Panc1 (cell line): ENCODE measurements around the gene ERCC6. TPM values are rescaled to one million over a fixed set of nuclear protein-coding genes. Genes with fewer than 3 reads are reported as not detected.

Source experiments
- ATAC-seq: fragments of 200-7000 bp; cut with Tn5 transposase; 2 replicates; pipeline ENCODE4 v1.9.1; 2020; ENCODE audit warnings: mild to moderate bottlenecking, moderate library complexity
- BruUV-seq: library from RNA; stranded (reverse); fragments of 400-500 nt; replicated peaks from 2 replicates; lab custom pipeline; 2021; lab: Mats Ljungman, UMichigan
- CTCF ChIA-PET: fragments of 300-600 bp; sonication (Branson Sonifier 250); formaldehyde crosslinking; loops from one replicate; lab custom pipeline; 2022; ENCODE audit warnings: antibody characterized with exemption; lab: Charles Lee
- POLR2A ChIA-PET: fragments of 300-600 bp; sonication (Branson Sonifier 250); formaldehyde crosslinking; loops from one replicate; lab custom pipeline; 2022; ENCODE audit warnings: antibody characterized with exemption; lab: Charles Lee
- DNase-seq: peaks from one replicate; pipeline ENCODE4 v3.0.0-alpha.2; 2010; ENCODE audit warnings: low read depth, low spot score
- H3K27ac ChIP-seq: 2 replicates; pipeline ENCODE4 v1.5.1; 2011; ENCODE audit warnings: mild to moderate bottlenecking, low read length, inconsistent platforms
- H3K27me3 ChIP-seq: fragments of 200-500 bp; sonication (Bioruptor generic); 2 replicates; pipeline ENCODE4 v1.6.0; 2014; ENCODE audit warnings: low read length, inconsistent platforms; ENCODE audit not compliant: control insufficient read depth, insufficient read depth
- H3K36me3 ChIP-seq: fragments of 200-500 bp; sonication (Bioruptor generic); 2 replicates; pipeline ENCODE4 v1.5.1; 2014; ENCODE audit warnings: inconsistent platforms, mild to moderate bottlenecking, low read length, moderate library complexity; ENCODE audit not compliant: control insufficient read depth, insufficient read depth
- H3K4me1 ChIP-seq: 2 replicates; pipeline ENCODE4 v1.5.1; 2011; ENCODE audit warnings: inconsistent platforms, mild to moderate bottlenecking, low read length, moderate library complexity; ENCODE audit not compliant: control insufficient read depth, insufficient read depth
- H3K4me3 ChIP-seq, 2 experiments: 2 replicates each; pipeline ENCODE4 v1.5.1; 2011 to 2012; ENCODE audit warnings: low read depth in 2 of 2, low read length in 2 of 2, mild to moderate bottlenecking in 2 of 2, inconsistent platforms in 1 of 2, moderate library complexity in 1 of 2
- H3K9me3 ChIP-seq: fragments of 200-500 bp; sonication (Bioruptor generic); 2 replicates; pipeline ENCODE4 v1.5.1; 2014; ENCODE audit warnings: low read depth, mild to moderate bottlenecking, inconsistent platforms, low read length, moderate library complexity; ENCODE audit not compliant: control insufficient read depth, insufficient read depth
- POLR2AphosphoS5 ChIP-seq: IDR thresholded peaks from 2 replicates; pipeline ENCODE4 v1.6.1; 2012; ENCODE audit warnings: mild to moderate bottlenecking, low read depth, low read length, moderate library complexity
- SIN3A ChIP-seq: IDR thresholded peaks from 2 replicates; pipeline ENCODE4 v1.6.1; 2012; ENCODE audit warnings: low read depth, mild to moderate bottlenecking, low read length, moderate library complexity, borderline replicate concordance; ENCODE audit not compliant: insufficient read depth
- in situ Hi-C: cut with HindIII; loops from 2 replicates; pipeline ENCODE4 v1.10.0; 2016; ENCODE audit warnings: low sequenced_read_pairs, low pct_unique_long_range_greater_than_20kb
- intact Hi-C: fragments of 100-400 bp; cut with micrococcal nuclease; formaldehyde crosslinking; loops from one replicate; pipeline ENCODE4 v1.10.0; 2022; ENCODE audit not compliant: unreplicated experiment
- total RNA-seq: library from RNA; stranded (reverse); gene quantifications from one replicate; pipeline ENCODE4 v1.2.1, GENCODE V29; 2021; ENCODE audit not compliant: unreplicated experiment

Gene ERCC6
- total RNA-seq, 1 experiment from 2014 or later: 19.1 TPM

DNA sequence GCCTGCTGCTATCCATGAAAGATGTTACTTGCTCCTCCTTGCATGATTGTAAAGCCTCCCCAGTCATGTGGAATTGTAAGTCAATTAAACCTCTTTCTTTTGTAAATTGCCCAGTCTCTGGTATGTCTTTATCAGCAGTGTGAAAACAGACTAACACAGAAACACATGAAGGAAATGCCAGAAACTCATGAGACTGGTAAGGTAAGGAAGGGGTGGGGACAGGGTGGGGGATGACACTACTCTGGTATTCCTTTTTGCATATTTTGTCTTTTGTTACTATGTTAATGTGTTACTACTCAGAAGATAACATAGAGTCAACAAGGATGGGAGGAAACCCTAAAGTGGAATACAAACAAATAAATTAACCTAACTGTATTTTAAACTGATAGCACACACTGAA, 73.2 kb downstream of the ERCC6 start:
- no TSS peak for BruUV-seq
- POLR2A ChIA-PET: no interaction called here
- no peak for DNase-seq

More for the DNA sequence above, 73.2 kb downstream of the ERCC6 start:
- no peaks in the 10 kb centered on the region for H3K36me3 ChIP-seq
- no peak overlapping the region for H3K4me3 ChIP-seq
- CTCF ChIA-PET: no interaction called here
- intact Hi-C loops: no loop called here
- in situ Hi-C loops: no loop called here
- ATAC-seq: no peak
- H3K4me1 ChIP-seq: no peaks in the 10 kb centered on the region
- H3K9me3 ChIP-seq: no peaks in the 10 kb centered on the region
- H3K27me3 ChIP-seq: no peaks in the 10 kb centered on the region
- no peak for TF ChIP-seq SIN3A
- no peak for TF ChIP-seq POLR2AphosphoS5
- no peak overlapping the region for H3K27ac ChIP-seq

Other genes with a start within 250 kb of the ERCC6 start
- not detected for gene C10orf71, start 240.0 kb downstream of the ERCC6 start, total RNA-seq
- gene DRGX, start 143.0 kb downstream of the ERCC6 start, total RNA-seq: 0.15 TPM
- not detected for gene SLC18A3, start 71.2 kb upstream of the ERCC6 start, total RNA-seq
- not detected for gene CHAT, start 74.9 kb upstream of the ERCC6 start, total RNA-seq
- gene C10orf53, start 140.5 kb upstream of the ERCC6 start, total RNA-seq: not detected
- 1.3 TPM for gene OGDHL, start 223.2 kb upstream of the ERCC6 start, total RNA-seq